ENCODE results near the gene PDZD4. TPM values are rescaled to one million over a fixed set of nuclear protein-coding genes. Genes with fewer than 3 reads are reported as not detected.

The PDZD4 gene
- total RNA-seq, 1 donor from 2014 or later: 1.8 TPM

DNA sequence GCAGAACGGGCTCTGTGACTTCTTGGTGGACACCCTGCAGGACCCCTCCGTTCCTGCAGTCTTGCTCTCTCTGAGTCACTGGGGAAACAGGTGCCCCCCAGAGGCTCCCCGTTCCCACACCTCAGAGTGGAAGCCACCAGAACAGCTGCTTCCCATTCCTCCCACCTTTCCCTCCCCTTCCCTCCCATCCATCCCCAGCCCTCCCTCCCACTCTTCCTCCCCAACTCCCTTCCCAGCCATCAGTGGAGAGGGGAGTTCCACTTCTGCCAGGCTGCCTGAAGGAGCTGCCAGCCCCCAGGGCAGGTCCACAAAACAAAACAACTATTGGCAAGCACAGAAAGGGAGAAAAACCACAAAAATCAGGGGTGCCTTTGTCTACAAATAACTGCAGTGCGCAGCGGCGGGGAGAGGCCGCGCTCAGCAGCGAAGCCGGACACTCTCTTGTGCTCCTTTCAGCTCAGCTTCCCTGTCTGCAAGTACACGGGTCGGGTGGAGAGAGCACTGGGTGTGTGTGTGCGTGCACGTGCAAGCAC, 27.8 kb downstream of the PDZD4 start:
- DNase-seq (ENCODE audit: low read depth): no peak
- Histone ChIP-seq H3K36me3 (ENCODE audit: control insufficient read depth, insufficient read depth, low read length) (no peaks in the 10 kb centered on the region), H3K4me3 (ENCODE audit: low read depth, low read length) (no peak overlapping the region), H3K27me3 (ENCODE audit: control insufficient read depth, insufficient read depth, low read length) (no peaks in the 10 kb centered on the region)
- TF ChIP-seq, protein P1, sequence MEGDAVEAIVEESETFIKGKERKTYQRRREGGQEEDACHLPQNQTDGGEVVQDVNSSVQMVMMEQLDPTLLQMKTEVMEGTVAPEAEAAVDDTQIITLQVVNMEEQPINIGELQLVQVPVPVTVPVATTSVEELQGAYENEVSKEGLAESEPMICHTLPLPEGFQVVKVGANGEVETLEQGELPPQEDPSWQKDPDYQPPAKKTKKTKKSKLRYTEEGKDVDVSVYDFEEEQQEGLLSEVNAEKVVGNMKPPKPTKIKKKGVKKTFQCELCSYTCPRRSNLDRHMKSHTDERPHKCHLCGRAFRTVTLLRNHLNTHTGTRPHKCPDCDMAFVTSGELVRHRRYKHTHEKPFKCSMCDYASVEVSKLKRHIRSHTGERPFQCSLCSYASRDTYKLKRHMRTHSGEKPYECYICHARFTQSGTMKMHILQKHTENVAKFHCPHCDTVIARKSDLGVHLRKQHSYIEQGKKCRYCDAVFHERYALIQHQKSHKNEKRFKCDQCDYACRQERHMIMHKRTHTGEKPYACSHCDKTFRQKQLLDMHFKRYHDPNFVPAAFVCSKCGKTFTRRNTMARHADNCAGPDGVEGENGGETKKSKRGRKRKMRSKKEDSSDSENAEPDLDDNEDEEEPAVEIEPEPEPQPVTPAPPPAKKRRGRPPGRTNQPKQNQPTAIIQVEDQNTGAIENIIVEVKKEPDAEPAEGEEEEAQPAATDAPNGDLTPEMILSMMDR (IDR thresholded peaks at IDR 0.05; ENCODE audit: insufficient read depth, low read length, poor library complexity, severe bottlenecking): no peak

DNA sequence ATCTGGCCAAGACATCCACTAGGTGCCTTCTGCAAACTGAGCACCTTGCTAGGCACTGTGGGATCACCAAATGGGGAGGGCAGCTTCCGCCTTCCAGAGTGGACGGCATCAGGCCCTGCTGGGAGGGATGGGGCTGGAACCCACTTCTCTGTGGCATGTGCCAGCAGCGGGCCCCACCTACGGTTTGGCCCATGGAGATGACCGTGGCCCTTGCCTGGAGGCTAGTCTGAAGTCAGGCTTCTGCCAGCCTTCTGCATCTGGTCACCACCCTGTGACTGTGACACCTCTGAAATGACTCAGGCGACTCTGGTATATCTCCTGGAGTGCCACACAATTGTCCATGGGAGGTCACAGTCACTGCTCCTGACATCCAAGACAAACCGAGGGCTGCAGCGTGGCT, 28.7 kb downstream of the PDZD4 start:
- Histone ChIP-seq H3K4me3 (ENCODE audit: low read depth, low read length) (no peak overlapping the region), H3K27me3 (ENCODE audit: control insufficient read depth, insufficient read depth, low read length) (no peaks in the 10 kb centered on the region), H3K36me3 (ENCODE audit: control insufficient read depth, insufficient read depth, low read length) (no peaks in the 10 kb centered on the region)
- DNase-seq (ENCODE audit: low read depth): no peak
- TF ChIP-seq, protein P1 (IDR thresholded peaks at IDR 0.05; ENCODE audit: insufficient read depth, low read length, poor library complexity, severe bottlenecking): no peak

DNA sequence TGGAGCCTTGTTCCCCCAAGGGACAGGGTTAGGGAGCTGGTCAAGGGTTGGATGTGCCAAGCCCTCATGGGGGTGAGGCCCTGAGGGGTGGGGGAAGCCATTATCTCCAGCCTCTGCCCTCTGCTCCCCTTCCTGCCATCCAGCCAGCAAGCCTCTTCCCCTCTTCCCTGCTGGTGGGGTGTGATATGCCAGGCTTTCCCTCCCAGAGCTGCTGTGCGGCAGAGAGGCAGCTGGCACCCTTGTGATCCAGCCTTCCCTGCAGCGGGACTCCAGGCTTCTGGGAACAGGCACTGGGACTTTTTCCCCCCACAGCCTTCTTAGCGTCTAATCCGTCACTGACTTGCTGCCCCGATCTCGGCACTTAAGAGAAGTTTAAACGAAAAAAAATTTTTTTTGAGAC, 29.6 kb downstream of the PDZD4 start:
- TF ChIP-seq, protein P1 (IDR thresholded peaks at IDR 0.05; ENCODE audit: insufficient read depth, low read length, poor library complexity, severe bottlenecking): no peak
- Histone ChIP-seq H3K36me3 (ENCODE audit: control insufficient read depth, insufficient read depth, low read length) (peaks cover 2% of the 10 kb centered on the region), H3K27me3 (ENCODE audit: control insufficient read depth, insufficient read depth, low read length) (no peaks in the 10 kb centered on the region), H3K4me3 (ENCODE audit: low read depth, low read length) (no peak overlapping the region)
- no peak for DNase-seq (ENCODE audit: low read depth)

DNA sequence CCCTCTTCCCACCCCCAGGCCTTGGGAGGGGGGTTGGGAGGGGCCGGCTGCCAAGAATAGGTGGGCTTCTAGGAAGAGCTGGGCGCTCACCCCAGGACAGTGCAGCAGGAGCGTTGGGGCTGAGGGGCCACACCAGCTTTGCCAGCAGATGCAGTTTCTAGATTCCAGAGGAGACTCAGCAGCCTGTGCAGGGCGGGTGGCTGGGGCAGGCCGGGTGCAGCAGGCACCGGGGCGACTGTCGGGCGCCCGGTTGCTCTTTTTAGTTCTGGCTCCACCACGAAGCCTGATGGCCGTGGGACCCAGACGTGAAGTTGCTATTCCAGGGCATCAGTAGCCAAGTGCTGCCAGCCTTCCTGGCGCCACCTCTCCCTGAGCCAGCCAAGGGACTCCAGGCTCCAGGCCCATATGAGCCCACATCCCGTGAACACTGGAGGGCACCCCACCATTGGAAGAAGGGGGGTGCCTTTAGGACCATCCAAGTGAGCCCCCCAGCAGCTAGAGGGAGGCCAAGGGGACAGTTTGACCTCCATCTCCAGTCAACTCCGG, 30.1 kb downstream of the PDZD4 start:
- DNase-seq (ENCODE audit: low read depth): no peak
- Histone ChIP-seq H3K36me3 (ENCODE audit: control insufficient read depth, insufficient read depth, low read length) (peaks cover 2% of the 10 kb centered on the region), H3K4me3 (ENCODE audit: low read depth, low read length) (no peak overlapping the region), H3K27me3 (ENCODE audit: control insufficient read depth, insufficient read depth, low read length) (no peaks in the 10 kb centered on the region)
- TF ChIP-seq, protein P1 (IDR thresholded peaks at IDR 0.05; ENCODE audit: insufficient read depth, low read length, poor library complexity, severe bottlenecking): no peak

DNA sequence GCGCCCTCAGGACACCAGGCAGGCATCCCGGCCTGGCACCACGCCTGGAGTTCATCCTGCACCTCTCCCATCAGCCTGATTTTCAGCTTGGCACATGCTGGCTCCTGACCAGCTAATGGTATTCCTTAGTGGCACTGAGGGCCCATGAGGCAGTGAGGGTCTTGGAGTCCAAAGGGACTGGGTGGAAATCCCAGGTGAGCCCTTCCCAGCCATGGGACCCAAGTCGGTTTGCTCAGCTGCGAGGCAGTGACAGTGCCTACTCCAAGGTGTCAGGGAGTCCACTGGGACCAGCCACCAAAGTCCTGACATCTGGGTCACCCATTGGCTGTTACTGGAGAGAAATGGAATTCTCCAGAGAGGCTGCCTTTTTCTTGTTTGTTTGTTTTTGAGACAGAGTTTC, 31.0 kb downstream of the PDZD4 start:
- peaks cover 2% of the 10 kb centered on the region for H3K36me3 ChIP-seq (ENCODE audit: control insufficient read depth, insufficient read depth, low read length)
- DNase-seq (ENCODE audit: low read depth): no peak
- TF ChIP-seq, protein P1 (IDR thresholded peaks at IDR 0.05; ENCODE audit: insufficient read depth, low read length, poor library complexity, severe bottlenecking): no peak
- H3K27me3 ChIP-seq (ENCODE audit: control insufficient read depth, insufficient read depth, low read length): no peaks in the 10 kb centered on the region
- no peak overlapping the region for H3K4me3 ChIP-seq (ENCODE audit: low read depth, low read length)

DNA sequence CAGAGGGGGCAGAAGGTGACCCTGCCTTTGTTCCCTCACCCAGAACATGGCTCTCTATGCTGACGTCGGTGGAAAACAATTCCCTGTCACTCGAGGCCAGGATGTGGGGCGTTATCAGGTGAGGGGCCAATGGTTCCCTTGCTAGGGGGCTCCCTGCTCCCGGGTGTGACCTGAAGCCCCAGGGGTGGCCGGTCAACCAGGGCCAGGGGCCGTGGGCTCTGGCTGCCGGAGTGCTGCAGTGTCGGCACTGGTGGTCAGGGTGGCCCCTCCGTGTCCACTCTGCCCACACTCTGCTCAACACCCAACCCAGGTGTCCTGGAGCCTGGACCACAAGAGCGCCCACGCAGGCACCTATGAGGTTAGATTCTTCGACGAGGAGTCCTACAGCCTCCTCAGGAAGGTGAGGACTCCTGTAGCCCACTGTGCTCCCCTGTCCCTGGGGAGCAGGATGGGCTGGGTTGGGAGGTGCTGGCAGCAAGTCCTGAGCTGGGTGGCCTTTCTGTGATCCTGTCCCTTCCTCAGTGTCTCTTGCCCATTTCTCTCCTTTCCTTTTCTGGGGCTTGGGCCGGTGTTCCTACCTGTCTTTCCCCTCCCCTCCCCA, 32.8 kb downstream of the PDZD4 start:
- no peak for DNase-seq (ENCODE audit: low read depth)

More for the DNA sequence above, 32.8 kb downstream of the PDZD4 start:
- no peak overlapping the region for H3K4me3 ChIP-seq (ENCODE audit: low read depth, low read length)
- no peaks in the 10 kb centered on the region for H3K27me3 ChIP-seq (ENCODE audit: control insufficient read depth, insufficient read depth, low read length)
- peaks cover 2% of the 10 kb centered on the region for H3K36me3 ChIP-seq (ENCODE audit: control insufficient read depth, insufficient read depth, low read length)
- TF ChIP-seq, protein P1 (IDR thresholded peaks at IDR 0.05; ENCODE audit: insufficient read depth, low read length, poor library complexity, severe bottlenecking): no peak

All from kidney epithelial cell (primary cell).